GM12891 (cell line): Measurements from ENCODE around the gene ATP6V1E1.
"Not testable (repeated sequence)": the region's sequence is repeated elsewhere in the genome, so short reads cannot be mapped to it uniquely, and the experiment has no call there.

Experiments
- DNase-seq: peaks from one replicate; pipeline ENCODE4 v3.0.0; 2011; ENCODE audit warnings: low spot score; ENCODE audit not compliant: insufficient read length
- FAIRE-seq: peaks from 2 replicates; lab custom pipeline; 2011; peaks lifted over from hg19 to GRCh38; lab: Jason Lieb, UNC
- PAX5 ChIP-seq: IDR thresholded peaks from 2 replicates; pipeline ENCODE4 v1.6.1; 2011; ENCODE audit warnings: low read length, moderate library complexity, mild to moderate bottlenecking; ENCODE audit not compliant: insufficient read depth, severe bottlenecking
- POLR2A ChIP-seq: IDR thresholded peaks from 2 replicates; pipeline ENCODE4 v1.6.1; 2011; ENCODE audit warnings: low read depth, low read length, control low read depth
- POLR2AphosphoS5 ChIP-seq: IDR thresholded peaks from 2 replicates; pipeline ENCODE4 v1.6.1; 2011; ENCODE audit warnings: low read depth, low read length, control low read depth
- POU2F2 ChIP-seq: IDR thresholded peaks from 2 replicates; pipeline ENCODE4 v1.6.1; 2011; ENCODE audit warnings: low read depth, mild to moderate bottlenecking, control low read depth, low read length, moderate library complexity
- SPI1 ChIP-seq: IDR thresholded peaks from 2 replicates; pipeline ENCODE4 v1.6.1; 2011; ENCODE audit warnings: low read depth, low read length, control low read depth
- TAF1 ChIP-seq: IDR thresholded peaks from 2 replicates; pipeline ENCODE4 v1.6.1; 2011; ENCODE audit warnings: low read depth, low read length, control low read depth

Gene ATP6V1E1

DNA sequence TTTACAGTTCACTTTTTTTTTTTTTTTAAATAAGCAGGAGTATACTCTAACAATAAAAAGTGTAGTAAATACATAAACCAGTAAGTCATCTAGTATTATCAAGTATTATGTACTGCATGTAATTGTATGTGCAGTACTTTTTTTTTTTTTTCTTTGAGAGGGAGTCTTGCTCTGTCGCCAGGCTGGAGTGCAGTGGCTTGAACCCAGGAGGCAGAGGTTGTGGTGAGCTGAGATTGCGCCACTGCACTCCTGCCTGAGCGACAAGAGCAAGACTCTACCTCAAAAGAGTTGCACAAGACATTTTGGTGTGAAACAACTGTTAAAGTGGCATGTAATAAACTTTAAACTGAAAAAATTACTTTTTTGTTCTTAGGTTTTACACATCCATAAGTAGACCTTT lies 26.7 kb upstream of the ATP6V1E1 start:
- no peak for TF ChIP-seq POLR2AphosphoS5
- TF ChIP-seq SPI1 = no peak
- TF ChIP-seq TAF1 = no peak
- TF ChIP-seq POU2F2 = no peak
- TF ChIP-seq POLR2A = no peak
- no peak for TF ChIP-seq PAX5
- FAIRE-seq (no peak), DNase-seq (no peak)

- DNase-seq (no peak), FAIRE-seq (no peak)
- no peak for TF ChIP-seq POLR2A
- TF ChIP-seq SPI1 = no peak
- TF ChIP-seq POU2F2 = no peak
- no peak for TF ChIP-seq PAX5
- TF ChIP-seq TAF1 = no peak
Observed at GRCh38 chr22:17648569-17648968, 20.0 kb upstream of the ATP6V1E1 start.

DNA sequence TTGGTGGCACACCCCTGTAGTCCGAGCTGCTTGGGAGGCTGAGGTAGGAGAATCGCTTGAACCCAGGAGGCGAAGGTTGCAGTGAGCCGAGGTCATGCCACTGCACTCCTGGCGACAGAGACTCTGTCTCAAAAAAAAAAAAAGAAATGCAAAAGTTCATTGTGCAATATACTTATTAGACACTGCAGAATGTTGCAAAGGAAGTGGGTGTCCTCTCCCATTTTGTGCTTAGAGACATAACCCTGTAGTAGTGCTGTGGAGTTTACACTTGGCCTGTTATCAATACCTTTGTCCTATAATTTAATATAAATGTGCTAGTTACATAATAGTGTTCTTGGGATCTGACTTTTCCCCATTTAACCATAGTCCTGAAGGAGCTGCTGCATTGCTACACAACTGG lies 19.4 kb upstream of the ATP6V1E1 start:
- DNase-seq = no peak
- FAIRE-seq = no peak
- TF ChIP-seq TAF1 (no peak), PAX5 (no peak), POLR2AphosphoS5 (no peak), SPI1 (no peak), POU2F2 (no peak), POLR2A (no peak)

GRCh38 chr22:17647452-17647851 lies 18.9 kb upstream of the ATP6V1E1 start:
- FAIRE-seq = no peak
- no peak for TF ChIP-seq POU2F2
- TF ChIP-seq TAF1 = no peak
- TF ChIP-seq SPI1 = no peak
- no peak for TF ChIP-seq POLR2A
- no peak for DNase-seq

DNA sequence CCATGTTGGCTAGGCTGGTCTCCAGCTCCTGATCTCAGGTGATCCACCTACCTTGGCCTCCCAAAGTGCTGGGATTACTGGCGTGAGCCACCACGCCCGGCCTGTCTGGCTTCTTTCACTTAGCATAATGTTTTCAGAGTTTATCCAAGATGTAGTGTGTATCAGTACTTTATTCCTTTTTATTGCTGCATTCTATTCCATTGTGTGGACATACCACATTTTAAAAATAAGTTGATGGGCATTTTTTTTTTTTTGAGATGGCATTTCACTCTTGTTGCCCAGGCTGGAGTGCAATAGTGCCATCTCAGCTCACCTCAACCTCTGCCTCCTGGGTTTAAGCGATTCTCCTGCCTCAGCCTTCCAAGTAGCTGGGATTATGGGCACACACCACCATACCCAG lies 13.8 kb upstream of the ATP6V1E1 start:
- FAIRE-seq, DNase-seq: not testable (repeated sequence)

DNA sequence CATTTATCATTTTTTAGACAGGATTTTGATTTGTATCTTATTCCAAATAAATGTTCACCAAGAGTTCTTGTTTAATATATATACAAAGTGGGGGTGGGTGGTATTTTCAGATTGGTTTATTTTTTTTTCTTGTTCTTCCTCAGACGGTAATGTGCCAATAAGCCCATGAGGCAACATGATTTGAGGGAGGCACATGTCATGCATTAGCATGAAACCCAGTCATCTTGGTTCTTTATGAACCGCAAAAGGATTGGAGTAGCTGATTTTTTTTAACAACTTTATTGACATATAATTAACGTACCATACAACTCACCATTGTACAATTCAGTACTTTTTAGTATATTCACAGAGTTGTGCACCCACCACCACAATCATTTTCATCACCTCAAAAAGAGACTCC lies 12.7 kb upstream of the ATP6V1E1 start:
- TF ChIP-seq TAF1 = no peak
- TF ChIP-seq PAX5 = no peak
- no peak for TF ChIP-seq POLR2A
- no peak for TF ChIP-seq POLR2AphosphoS5
- no peak for TF ChIP-seq POU2F2
- no peak for TF ChIP-seq SPI1
- no peak for DNase-seq
- FAIRE-seq = no peak

GRCh38 chr22:17639247-17639741 lies 10.7 kb upstream of the ATP6V1E1 start:
- FAIRE-seq = peak; percentile 48
- DNase-seq = peak; percentile 25
- peak; percentile 42; the same call in 1 of the 2 replicates for TF ChIP-seq TAF1
- no peak for TF ChIP-seq SPI1
- TF ChIP-seq PAX5 = no peak
- no peak for TF ChIP-seq POU2F2
- peak; percentile 62; the same call in 1 of the 2 replicates for TF ChIP-seq POLR2A
- no peak for TF ChIP-seq POLR2AphosphoS5

DNA sequence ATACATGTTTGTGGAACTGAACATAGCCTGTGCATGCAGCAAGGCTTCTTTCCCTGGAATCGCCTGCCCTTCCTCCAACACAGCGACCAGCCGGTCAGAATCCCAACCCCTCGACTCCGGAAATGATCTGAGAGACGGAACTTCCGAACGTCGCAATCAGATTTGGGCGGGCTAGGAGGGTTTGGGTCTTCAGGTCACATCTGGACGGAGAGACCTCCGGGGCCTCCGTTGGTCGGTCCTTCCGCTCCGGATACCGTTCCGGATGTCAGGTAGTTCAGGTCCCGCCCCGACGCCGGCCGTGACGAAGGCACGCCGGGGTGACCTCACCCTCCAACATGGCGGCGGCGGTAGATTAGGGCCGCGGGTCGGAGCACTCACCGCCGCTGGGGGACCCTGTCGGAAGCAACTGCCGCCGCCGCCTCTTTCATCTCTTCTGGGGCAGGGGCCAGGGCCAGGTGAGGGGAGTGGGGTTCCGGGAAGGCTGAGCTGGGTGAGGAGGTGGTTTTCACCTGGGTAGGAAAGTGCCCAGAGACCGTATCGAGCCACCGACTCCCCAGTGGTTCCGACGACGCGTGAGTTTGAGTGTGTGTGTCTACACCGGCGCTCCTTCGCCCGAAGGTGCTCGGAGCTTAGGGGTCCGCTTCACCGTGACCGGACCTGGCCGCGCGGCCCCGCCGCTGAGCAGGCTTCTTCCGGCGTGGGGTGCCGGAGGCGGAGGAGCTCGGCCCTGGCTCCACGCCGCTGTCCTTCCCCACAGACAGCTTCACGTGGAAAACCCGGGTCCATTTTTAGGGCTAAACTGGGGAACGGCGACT lies 10.1 kb upstream of the ATP6V1E1 start, which contains the start of gene BCL2L13:
TSS of gene BCL2L13 (plus strand) at position 326 of the 815 bp plus-strand sequence. CDS start 16,955 bp downstream, outside the sequence.
- TF ChIP-seq POLR2A = peak; percentile 81
- peak; percentile 88 for TF ChIP-seq POLR2AphosphoS5
- no peak; the same call in none of the 2 replicates for TF ChIP-seq POU2F2
- TF ChIP-seq TAF1 = peak; percentile 92
- DNase-seq = peak; percentile 89
- peak; percentile 95 for FAIRE-seq

DNA sequence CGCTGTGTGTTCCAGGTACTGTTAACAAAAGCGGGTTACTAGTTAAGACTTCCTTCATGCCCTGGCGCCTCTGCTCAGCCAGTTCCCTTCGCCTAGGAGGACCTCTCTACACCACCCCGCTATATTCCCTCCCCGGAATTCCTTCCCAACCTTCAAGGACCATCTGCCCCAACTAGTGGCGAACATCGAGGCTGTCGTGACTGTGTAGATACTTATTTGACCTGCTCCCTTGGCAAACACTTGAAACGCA lies 9.6 kb upstream of the ATP6V1E1 start:
- TF ChIP-seq POU2F2 (no peak), SPI1 (no peak), POLR2A (no peak), TAF1 (no peak), POLR2AphosphoS5 (no peak), PAX5 (no peak)
- DNase-seq = peak; percentile 16
- no peak for FAIRE-seq

- FAIRE-seq (no peak), DNase-seq (no peak)
- TF ChIP-seq TAF1 (no peak), POU2F2 (no peak), SPI1 (no peak), PAX5 (no peak)
Observed at GRCh38 chr22:17637490-17638181, 9.1 kb upstream of the ATP6V1E1 start.

DNA sequence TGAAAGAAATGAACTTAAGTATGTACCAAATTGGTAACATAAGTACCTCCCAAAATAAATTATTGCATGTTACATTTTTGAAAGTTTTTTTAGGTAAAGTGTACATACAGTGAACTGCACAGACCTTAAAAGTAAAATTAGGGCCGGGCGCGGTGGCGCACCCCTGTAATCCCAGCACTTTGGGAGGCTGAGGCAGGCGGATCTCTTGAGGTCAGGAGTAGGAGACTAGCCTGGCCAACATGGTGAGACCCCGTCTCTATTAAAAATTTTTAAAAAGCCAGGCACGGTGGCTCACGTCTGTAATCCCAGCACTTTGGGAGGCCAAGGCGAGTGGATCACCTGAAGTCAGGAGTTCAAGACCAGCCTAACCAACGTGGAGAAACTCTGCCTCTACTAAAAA lies 8.3 kb upstream of the ATP6V1E1 start:
- DNase-seq, FAIRE-seq: not testable (repeated sequence)
